Measurements from ENCODE around the gene PCBP3. TPM values are rescaled to one million over a fixed set of nuclear protein-coding genes. Genes with fewer than 3 reads are reported as not detected.
"Not testable (repeated sequence)": the region's sequence is repeated elsewhere in the genome, so short reads cannot be mapped to it uniquely, and the experiment has no call there.

PCBP3 gene
- total RNA-seq, 2 experiments from 2014 or later = 3.4 to 3.9 TPM

- Mint-ChIP-seq H3K27me3 (peaks cover 31% of the 10 kb centered on the region), H3K4me1 (peaks cover 28% of the 10 kb centered on the region), H3K36me3 (ENCODE audit: low read depth) (peaks cover 5% of the 10 kb centered on the region), H3K4me3 (peak overlapping the region; percentile 69), H3K9me3 (peaks cover 6% of the 10 kb centered on the region), H3K27ac (no peak overlapping the region)
- ChIA-PET CTCF (no interaction called here), POLR2A (interaction anchor here (0.8 kb wide), 1 partner anchor 92 kb away, joined by 3 read pairs; no protein-coding TSS in a partner anchor)
- DNase-seq = peak; percentile 35
Observed at GRCh38 chr21:45644041-45644906, 749 bp downstream of the PCBP3 start.

GRCh38 chr21:45651921-45652320, 8.4 kb downstream of the PCBP3 start:
- ChIA-PET CTCF (no interaction called here), POLR2A (no interaction called here)
- no peak for DNase-seq
- peaks cover 5% of the 10 kb centered on the region for H3K9me3 Mint-ChIP-seq
- H3K36me3 Mint-ChIP-seq (ENCODE audit: low read depth) = peaks cover 8% of the 10 kb centered on the region
- peaks cover 17% of the 10 kb centered on the region for H3K27me3 Mint-ChIP-seq
- H3K27ac Mint-ChIP-seq = no peak overlapping the region
- no peak overlapping the region for H3K4me3 Mint-ChIP-seq
- peaks cover 8% of the 10 kb centered on the region for H3K4me1 Mint-ChIP-seq

- peaks cover 2% of the 10 kb centered on the region for H3K9me3 Mint-ChIP-seq
- DNase-seq = no peak
- no peak overlapping the region for H3K27ac Mint-ChIP-seq
- CTCF ChIA-PET = no interaction called here
- H3K36me3 Mint-ChIP-seq (ENCODE audit: low read depth) = peaks cover 5% of the 10 kb centered on the region
- POLR2A ChIA-PET = no interaction called here
- peaks cover 13% of the 10 kb centered on the region for H3K27me3 Mint-ChIP-seq
- peaks cover 19% of the 10 kb centered on the region for H3K4me1 Mint-ChIP-seq
- H3K4me3 Mint-ChIP-seq = no peak overlapping the region
Observed at GRCh38 chr21:45655124-45655523, 11.6 kb downstream of the PCBP3 start.

- H3K27ac Mint-ChIP-seq; H3K9me3 Mint-ChIP-seq; DNase-seq; H3K36me3 Mint-ChIP-seq (ENCODE audit: low read depth); POLR2A ChIA-PET; CTCF ChIA-PET; H3K4me3 Mint-ChIP-seq: not testable (repeated sequence)
- Mint-ChIP-seq H3K27me3 (peaks cover 11% of the 10 kb centered on the region), H3K4me1 (peaks cover 19% of the 10 kb centered on the region)
Observed at GRCh38 chr21:45656114-45656513, 12.6 kb downstream of the PCBP3 start.

GRCh38 chr21:45661913-45662622, 18.5 kb downstream of the PCBP3 start:
- H3K27ac Mint-ChIP-seq; CTCF ChIA-PET; H3K36me3 Mint-ChIP-seq (ENCODE audit: low read depth); POLR2A ChIA-PET; H3K4me3 Mint-ChIP-seq; DNase-seq: not testable (repeated sequence)
- H3K27me3 Mint-ChIP-seq = peaks cover 11% of the 10 kb centered on the region
- H3K9me3 Mint-ChIP-seq = peaks cover 19% of the 10 kb centered on the region
- H3K4me1 Mint-ChIP-seq = peaks cover 11% of the 10 kb centered on the region

GRCh38 chr21:45662623-45663245, 19.2 kb downstream of the PCBP3 start:
- H3K27ac Mint-ChIP-seq; CTCF ChIA-PET; H3K27me3 Mint-ChIP-seq; DNase-seq; POLR2A ChIA-PET; H3K4me3 Mint-ChIP-seq; H3K36me3 Mint-ChIP-seq (ENCODE audit: low read depth): not testable (repeated sequence)
- Mint-ChIP-seq H3K9me3 (peaks cover 25% of the 10 kb centered on the region), H3K4me1 (peaks cover 11% of the 10 kb centered on the region)

GRCh38 chr21:45669382-45669781, 25.9 kb downstream of the PCBP3 start:
- ChIA-PET POLR2A (no interaction called here), CTCF (no interaction called here)
- peaks cover 22% of the 10 kb centered on the region for H3K9me3 Mint-ChIP-seq

GRCh38 chr21:45670731-45671130, 27.2 kb downstream of the PCBP3 start:
- Mint-ChIP-seq H3K27me3 (peaks cover 7% of the 10 kb centered on the region), H3K36me3 (ENCODE audit: low read depth) (peaks cover 6% of the 10 kb centered on the region), H3K4me3 (no peak overlapping the region), H3K9me3 (peaks cover 20% of the 10 kb centered on the region), H3K4me1 (no peaks in the 10 kb centered on the region), H3K27ac (no peak overlapping the region)
- DNase-seq = no peak
- POLR2A ChIA-PET = no interaction called here
- CTCF ChIA-PET = no interaction called here

More at GRCh38 chr21:45669382-45669781, 25.9 kb downstream of the PCBP3 start:
- DNase-seq = no peak
- peaks cover 6% of the 10 kb centered on the region for H3K36me3 Mint-ChIP-seq (ENCODE audit: low read depth)
- no peaks in the 10 kb centered on the region for H3K4me1 Mint-ChIP-seq
- no peak overlapping the region for H3K27ac Mint-ChIP-seq
- no peak overlapping the region for H3K4me3 Mint-ChIP-seq
- H3K27me3 Mint-ChIP-seq = peaks cover 8% of the 10 kb centered on the region

- H3K9me3 Mint-ChIP-seq; DNase-seq; CTCF ChIA-PET; H3K4me3 Mint-ChIP-seq; H3K27ac Mint-ChIP-seq; H3K27me3 Mint-ChIP-seq; H3K4me1 Mint-ChIP-seq; POLR2A ChIA-PET; H3K36me3 Mint-ChIP-seq (ENCODE audit: low read depth): not testable (repeated sequence)
Observed at GRCh38 chr21:45678790-45679189, 35.3 kb downstream of the PCBP3 start.

GRCh38 chr21:45680215-45680614, 36.7 kb downstream of the PCBP3 start:
- DNase-seq = no peak
- H3K27me3 Mint-ChIP-seq = peaks cover 9% of the 10 kb centered on the region
- H3K4me1 Mint-ChIP-seq = no peaks in the 10 kb centered on the region
- ChIA-PET CTCF (no interaction called here), POLR2A (no interaction called here)
- no peak overlapping the region for H3K4me3 Mint-ChIP-seq
- peaks cover 4% of the 10 kb centered on the region for H3K9me3 Mint-ChIP-seq
- no peak overlapping the region for H3K27ac Mint-ChIP-seq
- no peaks in the 10 kb centered on the region for H3K36me3 Mint-ChIP-seq (ENCODE audit: low read depth)

GRCh38 chr21:45695086-45695485, 51.6 kb downstream of the PCBP3 start:
- POLR2A ChIA-PET = no interaction called here
- no peak overlapping the region for H3K27ac Mint-ChIP-seq
- peaks cover 21% of the 10 kb centered on the region for H3K4me1 Mint-ChIP-seq
- peaks cover 6% of the 10 kb centered on the region for H3K36me3 Mint-ChIP-seq (ENCODE audit: low read depth)
- peaks cover 7% of the 10 kb centered on the region for H3K9me3 Mint-ChIP-seq
- CTCF ChIA-PET = no interaction called here
- H3K4me3 Mint-ChIP-seq = no peak overlapping the region
- H3K27me3 Mint-ChIP-seq = peaks cover 3% of the 10 kb centered on the region
- no peak for DNase-seq

- no peak overlapping the region for H3K4me3 Mint-ChIP-seq
- no peak overlapping the region for H3K27ac Mint-ChIP-seq
Observed at GRCh38 chr21:45698493-45699184, 55.1 kb downstream of the PCBP3 start.

More at GRCh38 chr21:45698493-45699184, 55.1 kb downstream of the PCBP3 start:
- no peak for DNase-seq
- Mint-ChIP-seq H3K9me3 (peaks cover 7% of the 10 kb centered on the region), H3K36me3 (ENCODE audit: low read depth) (peaks cover 6% of the 10 kb centered on the region), H3K27me3 (no peaks in the 10 kb centered on the region), H3K4me1 (peaks cover 28% of the 10 kb centered on the region)
- ChIA-PET CTCF (interaction anchor here (1.2 kb wide), 1 partner anchor 41 kb away, joined by 3 read pairs; no protein-coding TSS in a partner anchor), POLR2A (no interaction called here)
